ENCODE data around the gene NEK6. TPM values are rescaled to one million over a fixed set of nuclear protein-coding genes. Genes with fewer than 3 reads are reported as not detected.

Gene NEK6
- total RNA-seq, 1 donor, result 11.2 TPM

- Histone ChIP-seq H3K4me1 (ENCODE audit: insufficient read depth, low read length) (peaks cover 22% of the 10 kb centered on the region), H3K27me3 (ENCODE audit: insufficient read depth, low read length) (no peaks in the 10 kb centered on the region), H3K4me3 (ENCODE audit: low read length) (no peak overlapping the region), H3K9me3 (ENCODE audit: low read depth, low read length) (no peaks in the 10 kb centered on the region)
These were observed 115.6 kb downstream of the NEK6 start for GRCh38 chr9:124373386-124373785.

GRCh38 chr9:124373851-124374250 lies 116.1 kb downstream of the NEK6 start:
- H3K4me1 ChIP-seq (ENCODE audit: insufficient read depth, low read length), result peaks cover 22% of the 10 kb centered on the region
- no peaks in the 10 kb centered on the region for H3K27me3 ChIP-seq (ENCODE audit: insufficient read depth, low read length)
- no peak overlapping the region for H3K4me3 ChIP-seq (ENCODE audit: low read length)
- H3K9me3 ChIP-seq (ENCODE audit: low read depth, low read length), result no peaks in the 10 kb centered on the region

GRCh38 chr9:124375726-124376125 lies 118.0 kb downstream of the NEK6 start:
- Histone ChIP-seq H3K4me1 (ENCODE audit: insufficient read depth, low read length) (peaks cover 25% of the 10 kb centered on the region), H3K27me3 (ENCODE audit: insufficient read depth, low read length) (no peaks in the 10 kb centered on the region), H3K4me3 (ENCODE audit: low read length) (no peak overlapping the region), H3K9me3 (ENCODE audit: low read depth, low read length) (no peaks in the 10 kb centered on the region)

GRCh38 chr9:124376329-124376728 lies 118.6 kb downstream of the NEK6 start:
- Histone ChIP-seq H3K4me3 (ENCODE audit: low read length) (no peak overlapping the region), H3K4me1 (ENCODE audit: insufficient read depth, low read length) (peaks cover 25% of the 10 kb centered on the region), H3K9me3 (ENCODE audit: low read depth, low read length) (no peaks in the 10 kb centered on the region), H3K27me3 (ENCODE audit: insufficient read depth, low read length) (no peaks in the 10 kb centered on the region)

GRCh38 chr9:124377551-124378406 lies 120.0 kb downstream of the NEK6 start:
- Histone ChIP-seq H3K9me3 (ENCODE audit: low read depth, low read length) (no peaks in the 10 kb centered on the region), H3K4me3 (ENCODE audit: low read length) (no peak overlapping the region), H3K27me3 (ENCODE audit: insufficient read depth, low read length) (no peaks in the 10 kb centered on the region), H3K4me1 (ENCODE audit: insufficient read depth, low read length) (peaks cover 28% of the 10 kb centered on the region)

- H3K9me3 ChIP-seq (ENCODE audit: low read depth, low read length), result no peaks in the 10 kb centered on the region
- no peaks in the 10 kb centered on the region for H3K27me3 ChIP-seq (ENCODE audit: insufficient read depth, low read length)
- H3K4me1 ChIP-seq (ENCODE audit: insufficient read depth, low read length), result peaks cover 32% of the 10 kb centered on the region
- no peak overlapping the region for H3K4me3 ChIP-seq (ENCODE audit: low read length)
These were observed 123.6 kb downstream of the NEK6 start for GRCh38 chr9:124381170-124381945.

GRCh38 chr9:124384210-124384609 lies 126.5 kb downstream of the NEK6 start:
- peaks cover 58% of the 10 kb centered on the region for H3K4me1 ChIP-seq (ENCODE audit: insufficient read depth, low read length)
- H3K9me3 ChIP-seq (ENCODE audit: low read depth, low read length), result no peaks in the 10 kb centered on the region
- no peaks in the 10 kb centered on the region for H3K27me3 ChIP-seq (ENCODE audit: insufficient read depth, low read length)
- no peak overlapping the region for H3K4me3 ChIP-seq (ENCODE audit: low read length)

- Histone ChIP-seq H3K9me3 (ENCODE audit: low read depth, low read length) (no peaks in the 10 kb centered on the region), H3K27me3 (ENCODE audit: insufficient read depth, low read length) (no peaks in the 10 kb centered on the region), H3K4me1 (ENCODE audit: insufficient read depth, low read length) (peaks cover 57% of the 10 kb centered on the region), H3K4me3 (ENCODE audit: low read length) (no peak overlapping the region)
These were observed 127.1 kb downstream of the NEK6 start for GRCh38 chr9:124384846-124385245.

- Histone ChIP-seq H3K4me1 (ENCODE audit: insufficient read depth, low read length) (peaks cover 51% of the 10 kb centered on the region), H3K27me3 (ENCODE audit: insufficient read depth, low read length) (no peaks in the 10 kb centered on the region), H3K4me3 (ENCODE audit: low read length) (no peak overlapping the region), H3K9me3 (ENCODE audit: low read depth, low read length) (no peaks in the 10 kb centered on the region)
These were observed 127.9 kb downstream of the NEK6 start for GRCh38 chr9:124385623-124386022.

- Histone ChIP-seq H3K4me1 (ENCODE audit: insufficient read depth, low read length) (peaks cover 52% of the 10 kb centered on the region), H3K4me3 (ENCODE audit: low read length) (no peak overlapping the region), H3K9me3 (ENCODE audit: low read depth, low read length) (no peaks in the 10 kb centered on the region), H3K27me3 (ENCODE audit: insufficient read depth, low read length) (no peaks in the 10 kb centered on the region)
These were observed 128.5 kb downstream of the NEK6 start for GRCh38 chr9:124386201-124386600.

- Histone ChIP-seq H3K9me3 (ENCODE audit: low read depth, low read length) (no peaks in the 10 kb centered on the region), H3K27me3 (ENCODE audit: insufficient read depth, low read length) (no peaks in the 10 kb centered on the region), H3K4me3 (ENCODE audit: low read length) (no peak overlapping the region), H3K4me1 (ENCODE audit: insufficient read depth, low read length) (peaks cover 63% of the 10 kb centered on the region)
These were observed 130.7 kb downstream of the NEK6 start for GRCh38 chr9:124388275-124389048.

- no peak overlapping the region for H3K4me3 ChIP-seq (ENCODE audit: low read length)
- H3K4me1 ChIP-seq (ENCODE audit: insufficient read depth, low read length), result peaks cover 71% of the 10 kb centered on the region
- no peaks in the 10 kb centered on the region for H3K27me3 ChIP-seq (ENCODE audit: insufficient read depth, low read length)
- H3K9me3 ChIP-seq (ENCODE audit: low read depth, low read length), result no peaks in the 10 kb centered on the region
These were observed 131.6 kb downstream of the NEK6 start for GRCh38 chr9:124389146-124389939.

- H3K4me1 ChIP-seq (ENCODE audit: insufficient read depth, low read length), result peaks cover 76% of the 10 kb centered on the region
- H3K27me3 ChIP-seq (ENCODE audit: insufficient read depth, low read length), result no peaks in the 10 kb centered on the region
- H3K4me3 ChIP-seq (ENCODE audit: low read length), result no peak overlapping the region
- no peaks in the 10 kb centered on the region for H3K9me3 ChIP-seq (ENCODE audit: low read depth, low read length)
These were observed 133.3 kb downstream of the NEK6 start for GRCh38 chr9:124390794-124391658.
